CD4-positive, alpha-beta T cell (primary cell): ENCODE measurements around the gene DAPK2. TPM values are rescaled to one million over a fixed set of nuclear protein-coding genes. Genes with fewer than 3 reads are reported as not detected.
A peak's percentile ranks its signal among the peaks of the same experiment; 100 is the strongest.

ENCODE experiments used
- ATAC-seq: fragments of 200-7000 bp; cut with Tn5 transposase; one replicate; pipeline ENCODE4 v1.10.0; 2022; ENCODE audit warnings: mild to moderate bottlenecking; ENCODE audit not compliant: poor library complexity
- CTCF ChIA-PET: fragments of 350-600 bp; sonication (Branson Sonifier 250); formaldehyde crosslinking; loops from one replicate; lab custom pipeline; 2021; ENCODE audit warnings: antibody characterized with exemption, inconsistent platforms; lab: Charles Lee
- POLR2A ChIA-PET: fragments of 350-600 bp; sonication (Branson Sonifier 250); formaldehyde crosslinking; loops from one replicate; lab custom pipeline; 2021; ENCODE audit warnings: antibody characterized with exemption, inconsistent platforms; lab: Charles Lee
- DNase-seq, 14 experiments: peaks; one replicate each; pipeline ENCODE4 v3.0.0-alpha.2; 2013 to 2020; ENCODE audit warnings: mixed read lengths in 2 of 14
- H3K27ac ChIP-seq, 2 donors: one replicate each; pipeline versions ENCODE4 v1.5.1 to v1.7.0; 2013; ENCODE audit warnings: low read length in 2 of 2, low read depth in 1 of 2, mild to moderate bottlenecking in 1 of 2
- H3K27me3 ChIP-seq, 2 experiments: 1 replicate in 1 of 2; 2 replicates in 1 of 2; pipeline versions ENCODE4 v1.6.1 to v1.7.0; 2013; ENCODE audit warnings: low read length in 2 of 2, control low read depth in 1 of 2, mild to moderate bottlenecking in 1 of 2, moderate library complexity in 1 of 2; ENCODE audit not compliant: insufficient read depth in 2 of 2, control insufficient read depth in 1 of 2
- H3K36me3 ChIP-seq: one replicate; pipeline ENCODE4 v1.6.1; 2013; ENCODE audit warnings: low read length, control low read depth; ENCODE audit not compliant: insufficient read depth
- H3K4me1 ChIP-seq: one replicate; pipeline ENCODE4 v1.6.1; 2013; ENCODE audit warnings: low read length, control low read depth; ENCODE audit not compliant: insufficient read depth
- H3K4me3 ChIP-seq: one replicate; pipeline ENCODE4 v1.5.1; 2013; ENCODE audit warnings: mild to moderate bottlenecking, low read length, moderate library complexity
- H3K9me3 ChIP-seq, 2 experiments: 1 replicate in 1 of 2; 2 replicates in 1 of 2; pipeline versions ENCODE4 v1.6.1 to v1.7.0; 2013; ENCODE audit warnings: low read length in 2 of 2, mild to moderate bottlenecking in 2 of 2, control low read depth in 1 of 2, moderate library complexity in 1 of 2; ENCODE audit not compliant: control insufficient read depth in 1 of 2, insufficient read depth in 1 of 2
- H3K27ac Mint-ChIP-seq: one replicate; pipeline ENCODE4 v1.8.0; 2020; ENCODE audit warnings: mixed read lengths
- H3K27me3 Mint-ChIP-seq: one replicate; pipeline ENCODE4 v1.8.0; 2021; ENCODE audit warnings: mixed read lengths
- H3K36me3 Mint-ChIP-seq: one replicate; pipeline ENCODE4 v1.8.0; 2021; ENCODE audit warnings: low read depth, mixed read lengths
- H3K4me1 Mint-ChIP-seq: one replicate; pipeline ENCODE4 v1.8.0; 2021; ENCODE audit warnings: low read depth, mixed read lengths
- H3K4me3 Mint-ChIP-seq: one replicate; pipeline ENCODE4 v1.8.0; 2020; ENCODE audit warnings: mild to moderate bottlenecking, mixed read lengths
- H3K9me3 Mint-ChIP-seq: one replicate; pipeline ENCODE4 v1.8.0; 2020; ENCODE audit warnings: mixed read lengths
- CTCF ChIP-seq: fragments of 200-600 bp; IDR thresholded peaks from one replicate; pipeline ENCODE4 v1.8.0; 2022; ENCODE audit warnings: antibody characterized with exemption, mild to moderate bottlenecking
- intact Hi-C, 2 experiments: fragments of 100-400 bp; cut with DNase I in 1 of 2; cut with micrococcal nuclease in 1 of 2; formaldehyde crosslinking; loops; one replicate each; pipeline versions ENCODE4 v1.15.1 to v1.9.0; 2023 to 2025; cut with DNase I, micrococcal nuclease
- total RNA-seq, 174 experiments: library from RNA in 2 of 174; stranded (reverse) in 2 of 174; gene quantifications; one replicate each; pipeline ENCODE4 v1.2.3 and lab custom pipeline; 2021 to 2026

The DAPK2 gene
- total RNA-seq, 2 experiments from 2014 or later, result 1.3 to 1.6 TPM

- Histone ChIP-seq H3K27ac (peak overlapping the region; percentile 25 to 74), H3K9me3 (no peaks in the 10 kb centered on the region), H3K4me3 (no peak overlapping the region), H3K36me3 (no peaks in the 10 kb centered on the region), H3K4me1 (peaks cover 29% of the 10 kb centered on the region), H3K27me3 (no peaks in the 10 kb centered on the region)
- Mint-ChIP-seq H3K36me3 (no peaks in the 10 kb centered on the region), H3K27ac (peak overlapping the region; percentile 62), H3K9me3 (no peaks in the 10 kb centered on the region), H3K4me1 (peaks cover 49% of the 10 kb centered on the region), H3K27me3 (no peaks in the 10 kb centered on the region), H3K4me3 (no peak overlapping the region)
- intact Hi-C loops, result no loop called here
- CTCF ChIA-PET, result interaction anchor here (2.2 kb wide), 1 partner anchor 106 kb away, joined by 4 read pairs; no protein-coding TSS in a partner anchor
- no peak for TF ChIP-seq CTCF
- ATAC-seq (no peak), DNase-seq (no peak)
- POLR2A ChIA-PET, result interaction anchor here (2.1 to 3.8 kb wide), 2 partner anchors 12 to 106 kb away, joined by 7 to 25 read pairs; no protein-coding TSS in a partner anchor
These were observed 141.2 kb downstream of the DAPK2 start for GRCh38 chr15:63905131-63905530.

GRCh38 chr15:63904042-63904441 is 142.2 kb downstream of the DAPK2 start:
- Histone ChIP-seq H3K4me3 (no peak overlapping the region), H3K27me3 (no peaks in the 10 kb centered on the region), H3K27ac (no peak overlapping the region), H3K9me3 (no peaks in the 10 kb centered on the region), H3K36me3 (no peaks in the 10 kb centered on the region), H3K4me1 (peaks cover 34% of the 10 kb centered on the region)
- Mint-ChIP-seq H3K4me3 (no peak overlapping the region), H3K9me3 (no peaks in the 10 kb centered on the region), H3K36me3 (no peaks in the 10 kb centered on the region), H3K27me3 (no peaks in the 10 kb centered on the region), H3K27ac (peak overlapping the region; percentile 62), H3K4me1 (peaks cover 60% of the 10 kb centered on the region)
- CTCF ChIA-PET, result interaction anchor here (1.4 kb wide), 1 partner anchor 41 kb away, joined by 3 read pairs; no protein-coding TSS in a partner anchor
- POLR2A ChIA-PET, result interaction anchor here (0.7 to 3.8 kb wide), 2 partner anchors 11 to 71 kb away, joined by 3 to 25 read pairs; no protein-coding TSS in a partner anchor
- ATAC-seq (no peak), DNase-seq (no peak)
- TF ChIP-seq CTCF, result no peak
- intact Hi-C loops, result no loop called here

- ChIA-PET CTCF (interaction anchor here (1.0 kb wide), 1 partner anchor 144 kb away, joined by 4 read pairs; the partner anchor contains the start of gene DAPK2), POLR2A (interaction anchor here (1.1 kb wide), 1 partner anchor 10 kb away, joined by 6 read pairs; no protein-coding TSS in a partner anchor)
- no peak for ATAC-seq
- Histone ChIP-seq H3K9me3 (peaks cover 0 to 7% of the 10 kb centered on the region in 2 experiments), H3K4me1 (peaks cover 39% of the 10 kb centered on the region), H3K4me3 (no peak overlapping the region), H3K27me3 (no peaks in the 10 kb centered on the region), H3K36me3 (no peaks in the 10 kb centered on the region), H3K27ac (no peak overlapping the region)
- intact Hi-C loops, result no loop called here
- Mint-ChIP-seq H3K27ac (peak overlapping the region; percentile 47), H3K36me3 (no peaks in the 10 kb centered on the region), H3K4me1 (peaks cover 62% of the 10 kb centered on the region), H3K9me3 (no peaks in the 10 kb centered on the region), H3K4me3 (no peak overlapping the region), H3K27me3 (no peaks in the 10 kb centered on the region)
- DNase-seq, result no peak
- no peak for TF ChIP-seq CTCF
These were observed 143.6 kb downstream of the DAPK2 start for GRCh38 chr15:63902671-63903035.
